GM23338 (cell line): Measurements from ENCODE around the gene CTAGE1. TPM values are rescaled to one million over a fixed set of nuclear protein-coding genes. Genes with fewer than 3 reads are reported as not detected.

Experiments
- ATAC-seq: fragments of 200-7000 bp; cut with Tn5 transposase; 3 replicates; pipeline ENCODE4 v1.9.1; 2020
- DNase-seq: peaks from one replicate; pipeline ENCODE4 v3.0.0-alpha.2; 2015; ENCODE audit warnings: low spot score
- H2AFZ ChIP-seq: fragments of 200-600 bp; sonication (generic); 2 replicates; pipeline ENCODE4 v1.8.0; 2016; ENCODE audit warnings: antibody characterized with exemption, mild to moderate bottlenecking, moderate library complexity
- H3F3A ChIP-seq: fragments of 200-600 bp; sonication (generic); replicated peaks from 2 replicates; pipeline ENCODE4 v1.8.0; 2017; ENCODE audit warnings: antibody characterized with exemption, mixed run types, low read depth
- H3K27ac ChIP-seq: fragments of 200-600 bp; sonication (generic); 2 replicates; pipeline ENCODE4 v1.6.1; 2016; ENCODE audit warnings: low read depth
- H3K27me3 ChIP-seq: fragments of 200-600 bp; sonication (generic); 2 replicates; pipeline ENCODE4 v1.8.0; 2016; ENCODE audit warnings: mild to moderate bottlenecking, mixed run types, moderate library complexity; ENCODE audit not compliant: insufficient read depth
- H3K36me3 ChIP-seq: fragments of 200-600 bp; sonication (generic); 2 replicates; pipeline ENCODE4 v1.8.0; 2016; ENCODE audit warnings: mild to moderate bottlenecking; ENCODE audit not compliant: insufficient read depth
- H3K4me1 ChIP-seq: fragments of 200-600 bp; sonication (generic); 2 replicates; pipeline ENCODE4 v1.8.0; 2016; ENCODE audit warnings: mild to moderate bottlenecking, moderate library complexity; ENCODE audit not compliant: insufficient read depth
- H3K4me2 ChIP-seq: fragments of 200-600 bp; sonication (generic); 2 replicates; pipeline ENCODE4 v1.7.1; 2017; ENCODE audit warnings: mixed run types
- H3K4me3 ChIP-seq: fragments of 200-600 bp; sonication (generic); 2 replicates; pipeline ENCODE4 v1.6.1; 2016; ENCODE audit warnings: mixed run types
- H3K79me2 ChIP-seq: fragments of 200-600 bp; sonication (generic); replicated peaks from 2 replicates; pipeline ENCODE4 v1.8.0; 2017; ENCODE audit warnings: mild to moderate bottlenecking; ENCODE audit not compliant: insufficient read depth
- H3K9me2 ChIP-seq: fragments of 200-600 bp; sonication (generic); 2 replicates; pipeline ENCODE4 v1.8.0; 2017; ENCODE audit not compliant: insufficient read depth
- H4K20me1 ChIP-seq: fragments of 200-600 bp; sonication (generic); replicated peaks from 2 replicates; pipeline ENCODE4 v1.8.0; 2017; ENCODE audit warnings: mild to moderate bottlenecking; ENCODE audit not compliant: insufficient read depth
- H3K27ac Mint-ChIP-seq: 2 replicates; pipeline ENCODE4 v1.8.0; 2020; ENCODE audit warnings: inconsistent platforms, mild to moderate bottlenecking, moderate library complexity, mixed read lengths
- H3K27me3 Mint-ChIP-seq: 3 replicates; pipeline ENCODE4 v1.8.0; 2022; ENCODE audit warnings: low read depth, mild to moderate bottlenecking, moderate library complexity, mixed read lengths, inconsistent platforms; ENCODE audit not compliant: insufficient read depth, poor library complexity
- H3K36me3 Mint-ChIP-seq: 3 replicates; pipeline ENCODE4 v1.8.0; 2021; ENCODE audit warnings: low read depth, mild to moderate bottlenecking, inconsistent platforms, moderate library complexity, mixed read lengths
- H3K4me1 Mint-ChIP-seq: 3 replicates; pipeline ENCODE4 v1.8.0; 2020; ENCODE audit warnings: mild to moderate bottlenecking, inconsistent platforms, mixed read lengths
- H3K4me3 Mint-ChIP-seq: 3 replicates; pipeline ENCODE4 v1.8.0; 2021; ENCODE audit warnings: moderate library complexity, mild to moderate bottlenecking, inconsistent platforms, mixed read lengths
- H3K9me3 Mint-ChIP-seq: 3 replicates; pipeline ENCODE4 v1.8.0; 2020; ENCODE audit warnings: moderate library complexity, mild to moderate bottlenecking, inconsistent platforms, mixed read lengths
- CREB1 ChIP-seq: fragments of 250-450 bp; sonication (Bioruptor Pico); IDR thresholded peaks from 2 replicates; pipeline ENCODE4 v1.5.0; 2020; ENCODE audit warnings: low read depth, mild to moderate bottlenecking, moderate library complexity
- CTCF ChIP-seq, 2 experiments: fragments of 200-600 bp in 1 of 2; sonication (generic) in 1 of 2; conservative IDR thresholded peaks; 2 replicates each; pipeline versions ENCODE4 v1.5.1 to v1.6.1; 2016 to 2017; ENCODE audit warnings: antibody characterized with exemption in 2 of 2, low read depth in 2 of 2, mild to moderate bottlenecking in 2 of 2, moderate library complexity in 1 of 2
- ETS1 ChIP-seq: IDR thresholded peaks from 2 replicates; pipeline ENCODE4 v1.6.1; 2016; ENCODE audit warnings: antibody characterized with exemption
- EZH2 ChIP-seq: fragments of 200-600 bp; sonication (generic); IDR thresholded peaks from one replicate; pipeline ENCODE4 v1.8.0; 2017; ENCODE audit warnings: antibody characterized with exemption, mild to moderate bottlenecking, low read depth; ENCODE audit not compliant: unreplicated experiment
- EZH2phosphoT487 ChIP-seq: fragments of 200-600 bp; sonication (generic); IDR thresholded peaks from one replicate; pipeline ENCODE4 v1.8.1; 2018; ENCODE audit warnings: antibody characterized with exemption; ENCODE audit not compliant: unreplicated experiment
- JUNB ChIP-seq: IDR thresholded peaks from one replicate; pipeline ENCODE4 v1.6.1; 2016; ENCODE audit warnings: antibody characterized with exemption; ENCODE audit not compliant: unreplicated experiment
- NANOG ChIP-seq: IDR thresholded peaks from 2 replicates; pipeline ENCODE4 v1.6.1; 2016; ENCODE audit warnings: antibody characterized with exemption, borderline replicate concordance
- POLR2AphosphoS5 ChIP-seq: IDR thresholded peaks from 2 replicates; pipeline ENCODE4 v1.6.1; 2016; ENCODE audit warnings: antibody characterized with exemption, low read depth
- STAT1 ChIP-seq: IDR thresholded peaks from one replicate; pipeline ENCODE4 v1.6.1; 2016; ENCODE audit warnings: antibody characterized with exemption; ENCODE audit not compliant: unreplicated experiment
- ZNF331 ChIP-seq: fragments of 250-450 bp; sonication (Bioruptor Pico); IDR thresholded peaks from 2 replicates; pipeline ENCODE4 v1.5.0; 2020; ENCODE audit warnings: low read depth, mild to moderate bottlenecking, moderate library complexity
- polyA plus RNA-seq: library from polyadenylated mRNA; unstranded; fragments of >200 nt; fragmentation: Nextera tagmentation; extraction: Ambion mirVana; gene quantifications from 2 replicates; pipeline ENCODE4 v1.2.1, GENCODE V29; 2016
- total RNA-seq: library from RNA; depleted of rRNA; stranded (reverse); fragments of >200 nt; shearing (Covaris generic); gene quantifications from 2 replicates; pipeline ENCODE4 v1.2.3, GENCODE V29; 2014

Gene CTAGE1
- total and polyA plus RNA-seq, 2 experiments from 2014 or later, result 0.03 to 0.06 TPM

- H4K20me1 ChIP-seq, result no peaks in the 10 kb centered on the region
- no peak overlapping the region for H3K27ac Mint-ChIP-seq
- no peak for TF ChIP-seq ZNF331 (CRISPR knock-in tag)
- no peak for TF ChIP-seq EZH2
- no peak for TF ChIP-seq CREB1 (CRISPR knock-in tag)
- TF ChIP-seq ETS1, result no peak
- TF ChIP-seq CTCF (conservative IDR thresholded peaks at IDR 0.05; ENCODE audit: low read depth in 2 of 2), result no peak
- TF ChIP-seq EZH2phosphoT487, result no peak
- TF ChIP-seq STAT1, result no peak
- DNase-seq (no peak), ATAC-seq (no peak)
- H3K4me1 Mint-ChIP-seq, result peaks cover 8% of the 10 kb centered on the region
- H3K27ac ChIP-seq, result no peak overlapping the region
- H3K9me3 Mint-ChIP-seq, result peaks cover 25% of the 10 kb centered on the region
- no peaks in the 10 kb centered on the region for H3K79me2 ChIP-seq
- no peak overlapping the region for H3K4me3 Mint-ChIP-seq
- H2AFZ ChIP-seq, result no peak overlapping the region
- 0 out of 2 replicates have a peak, but pooled peaks cover 3% of the 10 kb centered on the region for H3K9me2 ChIP-seq
- no peak overlapping the region for H3K4me2 ChIP-seq
- no peak overlapping the region for H3K4me3 ChIP-seq
- H3K4me1 ChIP-seq, result peaks cover 10% of the 10 kb centered on the region; the same call in 1 of the 2 replicates
- H3K27me3 Mint-ChIP-seq, result peaks cover 6% of the 10 kb centered on the region
- H3K36me3 ChIP-seq, result no peaks in the 10 kb centered on the region
- no peaks in the 10 kb centered on the region for H3K27me3 ChIP-seq
- no peaks in the 10 kb centered on the region for H3F3A ChIP-seq
- H3K36me3 Mint-ChIP-seq, result peaks cover 11% of the 10 kb centered on the region; the same call in 2 of the 3 replicates
Observed at GRCh38 chr18:22448238-22448637, 30.5 kb upstream of the CTAGE1 start.

GRCh38 chr18:22447792-22448191, 30.1 kb upstream of the CTAGE1 start:
- no peak for DNase-seq
- Histone ChIP-seq H3K4me1 (peaks cover 10% of the 10 kb centered on the region; the same call in 1 of the 2 replicates), H3K79me2 (no peaks in the 10 kb centered on the region), H3F3A (no peaks in the 10 kb centered on the region), H3K9me2 (0 out of 2 replicates have a peak, but pooled peaks cover 3% of the 10 kb centered on the region), H3K36me3 (no peaks in the 10 kb centered on the region), H3K27ac (no peak overlapping the region), H3K4me3 (no peak overlapping the region), H3K4me2 (no peak overlapping the region), H4K20me1 (no peaks in the 10 kb centered on the region), H2AFZ (no peak overlapping the region), H3K27me3 (no peaks in the 10 kb centered on the region)
- H3K9me3 Mint-ChIP-seq, result peaks cover 25% of the 10 kb centered on the region
- peaks cover 6% of the 10 kb centered on the region for H3K27me3 Mint-ChIP-seq
- no peak overlapping the region for H3K27ac Mint-ChIP-seq
- no peak for ATAC-seq
- no peak overlapping the region for H3K4me3 Mint-ChIP-seq
- peaks cover 11% of the 10 kb centered on the region; the same call in 2 of the 3 replicates for H3K36me3 Mint-ChIP-seq
- H3K4me1 Mint-ChIP-seq, result peaks cover 6% of the 10 kb centered on the region
- TF ChIP-seq CTCF (conservative IDR thresholded peaks at IDR 0.05; ENCODE audit: low read depth in 2 of 2) (no peak), JUNB (no peak), NANOG (no peak), EZH2phosphoT487 (no peak), ETS1 (no peak), EZH2 (no peak), CREB1 (CRISPR knock-in tag) (no peak), POLR2AphosphoS5 (no peak)
